ENCODE results near the gene ARHGAP11A. TPM values are rescaled to one million over a fixed set of nuclear protein-coding genes. Genes with fewer than 3 reads are reported as not detected.
A peak's percentile ranks its signal among the peaks of the same experiment; 100 is the strongest.

Gene ARHGAP11A
- total RNA-seq, 1 experiment from 2014 or later, result 32.8 TPM

DNA sequence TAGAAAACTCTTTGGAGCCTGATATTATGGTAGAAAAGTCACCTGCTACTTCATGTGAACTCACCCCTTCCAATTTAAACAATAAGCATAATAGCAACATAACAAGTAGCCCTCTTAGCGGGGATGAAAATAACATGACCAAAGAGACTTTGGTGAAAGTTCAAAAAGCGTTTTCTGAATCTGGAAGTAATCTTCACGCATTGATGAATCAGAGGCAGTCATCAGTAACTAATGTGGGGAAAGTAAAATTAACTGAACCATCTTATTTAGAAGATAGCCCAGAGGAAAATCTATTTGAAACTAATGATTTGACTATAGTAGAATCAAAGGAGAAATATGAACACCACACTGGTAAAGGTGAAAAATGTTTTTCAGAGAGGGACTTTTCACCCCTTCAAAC lies 21.1 kb downstream of the ARHGAP11A start:
- intact Hi-C loops (cut with micrococcal nuclease; ENCODE audit: unreplicated experiment), result no loop called here
- CTCF ChIA-PET, result no interaction called here
- no peaks in the 10 kb centered on the region for H3K36me3 Mint-ChIP-seq (ENCODE audit: insufficient read depth, unreplicated experiment)
- no peaks in the 10 kb centered on the region for H3K4me1 Mint-ChIP-seq (ENCODE audit: low read depth, unreplicated experiment)
- H3K4me3 Mint-ChIP-seq (ENCODE audit: low read depth, unreplicated experiment), result no peak overlapping the region
- H3K27me3 Mint-ChIP-seq (ENCODE audit: unreplicated experiment), result no peaks in the 10 kb centered on the region
- TF ChIP-seq, protein P1, sequence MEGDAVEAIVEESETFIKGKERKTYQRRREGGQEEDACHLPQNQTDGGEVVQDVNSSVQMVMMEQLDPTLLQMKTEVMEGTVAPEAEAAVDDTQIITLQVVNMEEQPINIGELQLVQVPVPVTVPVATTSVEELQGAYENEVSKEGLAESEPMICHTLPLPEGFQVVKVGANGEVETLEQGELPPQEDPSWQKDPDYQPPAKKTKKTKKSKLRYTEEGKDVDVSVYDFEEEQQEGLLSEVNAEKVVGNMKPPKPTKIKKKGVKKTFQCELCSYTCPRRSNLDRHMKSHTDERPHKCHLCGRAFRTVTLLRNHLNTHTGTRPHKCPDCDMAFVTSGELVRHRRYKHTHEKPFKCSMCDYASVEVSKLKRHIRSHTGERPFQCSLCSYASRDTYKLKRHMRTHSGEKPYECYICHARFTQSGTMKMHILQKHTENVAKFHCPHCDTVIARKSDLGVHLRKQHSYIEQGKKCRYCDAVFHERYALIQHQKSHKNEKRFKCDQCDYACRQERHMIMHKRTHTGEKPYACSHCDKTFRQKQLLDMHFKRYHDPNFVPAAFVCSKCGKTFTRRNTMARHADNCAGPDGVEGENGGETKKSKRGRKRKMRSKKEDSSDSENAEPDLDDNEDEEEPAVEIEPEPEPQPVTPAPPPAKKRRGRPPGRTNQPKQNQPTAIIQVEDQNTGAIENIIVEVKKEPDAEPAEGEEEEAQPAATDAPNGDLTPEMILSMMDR (IDR thresholded peaks at IDR 0.05; ENCODE audit: unreplicated experiment), result no peak
- H3K27ac Mint-ChIP-seq (ENCODE audit: unreplicated experiment), result no peak overlapping the region
- no peak for DNase-seq
- H3K9me3 Mint-ChIP-seq (ENCODE audit: low read depth, unreplicated experiment), result no peaks in the 10 kb centered on the region
- BruUV-seq (replicated peaks), result TSS peak; percentile 42

DNA sequence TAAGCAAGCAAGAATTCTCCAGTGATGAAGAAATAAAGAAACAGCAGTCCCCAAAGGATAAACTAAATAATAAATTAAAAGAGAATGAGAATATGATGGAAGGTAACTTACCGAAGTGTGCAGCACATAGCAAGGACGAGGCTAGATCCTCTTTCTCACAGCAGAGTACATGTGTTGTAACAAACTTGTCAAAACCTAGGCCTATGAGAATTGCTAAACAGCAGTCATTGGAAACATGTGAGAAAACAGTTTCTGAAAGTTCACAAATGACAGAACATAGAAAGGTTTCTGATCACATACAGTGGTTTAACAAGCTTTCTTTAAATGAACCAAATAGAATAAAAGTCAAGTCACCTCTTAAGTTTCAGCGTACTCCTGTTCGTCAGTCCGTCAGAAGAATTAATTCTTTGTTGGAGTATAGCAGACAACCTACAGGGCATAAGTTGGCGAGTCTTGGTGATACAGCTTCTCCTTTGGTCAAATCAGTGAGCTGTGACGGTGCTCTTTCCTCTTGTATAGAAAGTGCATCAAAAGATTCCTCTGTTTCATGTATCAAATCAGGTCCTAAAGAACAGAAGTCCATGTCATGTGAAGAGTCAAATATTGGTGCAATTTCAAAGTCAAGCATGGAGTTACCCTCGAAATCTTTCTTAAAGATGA lies 21.7 kb downstream of the ARHGAP11A start:
- no peak overlapping the region for H3K4me3 Mint-ChIP-seq (ENCODE audit: low read depth, unreplicated experiment)
- TF ChIP-seq, protein P1 (IDR thresholded peaks at IDR 0.05; ENCODE audit: unreplicated experiment), result no peak
- H3K36me3 Mint-ChIP-seq (ENCODE audit: insufficient read depth, unreplicated experiment), result peaks cover 4% of the 10 kb centered on the region
- intact Hi-C loops (cut with micrococcal nuclease; ENCODE audit: unreplicated experiment), result no loop called here
- H3K27me3 Mint-ChIP-seq (ENCODE audit: unreplicated experiment), result no peaks in the 10 kb centered on the region
- no peak overlapping the region for H3K27ac Mint-ChIP-seq (ENCODE audit: unreplicated experiment)
- no TSS peak for BruUV-seq (replicated peaks)
- CTCF ChIA-PET, result no interaction called here
- DNase-seq, result no peak
- no peaks in the 10 kb centered on the region for H3K9me3 Mint-ChIP-seq (ENCODE audit: low read depth, unreplicated experiment)
- no peaks in the 10 kb centered on the region for H3K4me1 Mint-ChIP-seq (ENCODE audit: low read depth, unreplicated experiment)

DNA sequence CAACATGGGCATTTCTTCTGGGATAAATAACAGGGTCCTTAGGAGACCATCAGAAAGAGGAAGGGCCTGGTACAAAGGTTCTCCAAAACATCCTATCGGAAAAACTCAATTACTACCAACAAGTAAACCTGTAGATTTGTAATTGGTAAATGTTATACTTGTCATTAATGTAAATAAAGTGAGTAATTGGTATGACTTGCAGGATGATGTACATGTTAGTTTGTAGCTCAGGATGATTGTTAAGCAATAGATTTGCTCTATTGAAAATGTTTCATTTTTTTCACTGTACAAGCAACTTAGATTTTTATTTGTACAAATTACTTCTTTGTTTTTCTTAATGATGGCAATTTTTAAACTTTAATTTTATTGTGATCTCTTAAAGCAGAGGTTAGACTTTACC lies 22.4 kb downstream of the ARHGAP11A start:
- CTCF ChIA-PET, result no interaction called here
- no TSS peak for BruUV-seq (replicated peaks)
- Mint-ChIP-seq H3K4me1 (ENCODE audit: low read depth, unreplicated experiment) (no peaks in the 10 kb centered on the region), H3K4me3 (ENCODE audit: low read depth, unreplicated experiment) (no peak overlapping the region), H3K27ac (ENCODE audit: unreplicated experiment) (no peak overlapping the region), H3K36me3 (ENCODE audit: insufficient read depth, unreplicated experiment) (peaks cover 4% of the 10 kb centered on the region), H3K9me3 (ENCODE audit: low read depth, unreplicated experiment) (no peaks in the 10 kb centered on the region), H3K27me3 (ENCODE audit: unreplicated experiment) (no peaks in the 10 kb centered on the region)
- no peak for DNase-seq
- TF ChIP-seq, protein P1 (IDR thresholded peaks at IDR 0.05; ENCODE audit: unreplicated experiment), result no peak
- intact Hi-C loops (cut with micrococcal nuclease; ENCODE audit: unreplicated experiment), result no loop called here

DNA sequence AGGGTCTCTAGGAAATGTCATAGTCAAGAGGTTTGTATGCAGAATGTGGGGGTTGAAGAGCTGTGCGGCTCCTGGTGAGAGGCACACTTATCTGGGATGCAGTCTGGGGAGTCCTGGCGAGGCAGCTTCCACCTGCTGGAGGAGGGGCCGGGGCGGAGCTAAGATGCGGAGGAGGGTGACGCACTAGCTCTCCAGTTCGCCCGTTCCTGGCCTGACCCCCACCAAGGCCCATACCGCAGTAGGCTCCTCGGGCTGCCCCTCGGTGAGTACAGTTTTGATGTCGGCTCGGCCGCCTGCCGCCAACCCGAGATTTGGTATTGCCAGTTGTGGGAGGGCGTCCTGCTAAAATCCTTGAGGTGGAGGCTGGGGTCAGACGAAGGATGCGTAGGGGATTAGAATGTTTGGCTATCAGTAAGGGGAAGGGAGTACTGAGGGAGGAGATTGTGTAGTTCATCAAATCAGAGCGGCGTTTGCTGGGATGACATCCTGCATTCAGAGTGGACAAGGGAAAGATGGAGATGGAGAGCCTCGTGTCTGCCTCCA lies 26.3 kb downstream of the ARHGAP11A start, which contains the start of gene SCG5:
SCG5 (plus strand) TSS at position 194 of the 543 bp plus-strand sequence. CDS start 1,883 bp downstream, outside the sequence.
- CTCF ChIA-PET, result no interaction called here
- Mint-ChIP-seq H3K36me3 (ENCODE audit: insufficient read depth, unreplicated experiment) (peaks cover 4% of the 10 kb centered on the region), H3K9me3 (ENCODE audit: low read depth, unreplicated experiment) (no peaks in the 10 kb centered on the region), H3K4me1 (ENCODE audit: low read depth, unreplicated experiment) (no peaks in the 10 kb centered on the region), H3K27me3 (ENCODE audit: unreplicated experiment) (no peaks in the 10 kb centered on the region), H3K27ac (ENCODE audit: unreplicated experiment) (no peak within 1 kb of the TSS), H3K4me3 (ENCODE audit: low read depth, unreplicated experiment) (no peak within 1 kb of the TSS)
- TF ChIP-seq, protein P1 (IDR thresholded peaks at IDR 0.05; ENCODE audit: unreplicated experiment), result no peak
- intact Hi-C loops (cut with micrococcal nuclease; ENCODE audit: unreplicated experiment), result no loop called here
- no TSS peak for BruUV-seq (replicated peaks)
- no peak for DNase-seq
